HG03439 (cell line): Measurements from ENCODE around the gene LIFR.
"Not testable (repeated sequence)": the region's sequence is repeated elsewhere in the genome, so short reads cannot be mapped to it uniquely, and the experiment has no call there.

ENCODE experiments used
- ATAC-seq: cut with Tn5 transposase; IDR thresholded peaks from one replicate; pipeline ENCODE4 v1.9.1; 2021; ENCODE audit warnings: mild to moderate bottlenecking, moderate library complexity; ENCODE audit not compliant: unreplicated experiment

The LIFR gene

DNA sequence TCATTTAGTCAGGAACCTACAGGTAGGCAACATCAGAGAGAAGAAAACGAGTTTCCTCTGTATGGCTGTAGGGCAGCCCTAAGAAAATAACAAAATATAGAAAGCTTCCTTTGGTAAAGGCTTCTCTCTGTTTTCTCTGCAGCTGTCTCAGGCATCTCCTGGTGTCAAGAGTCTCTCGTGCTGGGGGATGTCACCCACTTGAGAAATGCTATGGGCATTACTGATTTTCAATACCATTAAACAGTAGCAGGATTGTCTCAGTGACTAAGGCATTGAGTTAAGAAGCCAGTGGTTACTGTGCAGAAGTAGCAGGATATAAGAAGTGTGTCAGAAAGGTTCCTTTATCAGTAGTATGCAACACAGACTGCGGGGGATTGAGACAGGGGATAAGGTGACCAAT lies 32.4 kb downstream of the LIFR start:
- no peak for ATAC-seq

GRCh38 chr5:38519476-38519875 lies 37.0 kb downstream of the LIFR start:
- ATAC-seq, result no peak

DNA sequence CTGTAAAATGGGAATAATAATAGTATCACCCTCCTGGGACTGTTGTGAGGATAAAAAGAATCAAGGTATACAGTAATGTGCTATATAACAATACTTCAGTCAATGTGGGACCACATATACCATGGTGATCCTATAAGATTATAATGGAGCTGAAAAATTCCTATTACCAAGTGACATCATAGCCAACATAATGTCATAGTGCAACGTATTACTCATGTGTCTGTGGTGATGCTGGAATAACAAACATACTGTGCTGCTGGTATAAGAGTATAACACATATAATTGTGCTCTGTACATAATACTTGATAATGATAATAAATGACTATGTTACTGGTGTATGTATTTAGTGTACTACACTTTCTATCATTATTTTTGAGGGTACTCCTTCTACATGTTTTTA lies 38.1 kb downstream of the LIFR start:
- no peak for ATAC-seq

DNA sequence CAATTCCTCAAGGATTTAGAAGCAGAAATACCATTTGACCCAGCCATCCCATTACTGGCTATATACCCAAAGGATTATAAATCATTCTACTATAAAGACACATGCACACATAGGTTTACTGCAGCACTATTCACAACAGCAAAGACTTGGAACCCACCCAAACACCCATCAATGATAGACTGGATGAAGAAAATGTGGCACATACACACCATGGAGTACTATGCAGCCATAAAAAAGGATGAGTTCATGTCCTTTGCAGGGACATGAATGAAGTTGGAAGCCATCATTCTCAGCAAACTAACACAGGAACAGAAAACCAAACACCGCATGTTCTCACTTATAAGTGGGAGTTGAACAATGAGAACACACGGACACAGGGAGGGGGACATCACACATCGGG lies 39.8 kb downstream of the LIFR start:
- ATAC-seq, result not testable (repeated sequence)

DNA sequence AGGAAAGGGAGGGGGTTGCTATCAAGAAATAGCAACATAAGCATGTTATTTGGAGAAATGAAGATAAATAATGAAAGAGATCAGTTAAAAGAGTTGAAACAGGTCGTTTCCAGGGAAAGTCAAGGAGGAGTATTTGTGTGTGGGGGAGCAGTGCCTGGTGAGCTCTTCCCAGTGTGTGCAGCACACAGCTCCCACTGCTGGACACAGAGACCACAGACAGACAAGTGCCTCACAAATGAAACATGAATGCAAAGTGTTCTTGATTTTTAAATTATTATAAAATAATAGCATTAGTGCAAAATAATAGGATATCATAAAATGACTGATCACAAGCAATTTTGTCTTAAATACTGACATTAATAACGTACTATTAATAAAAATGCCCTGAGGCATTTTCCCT lies 40.8 kb downstream of the LIFR start:
- no peak for ATAC-seq

GRCh38 chr5:38515092-38515491 lies 41.4 kb downstream of the LIFR start:
- ATAC-seq, result no peak

GRCh38 chr5:38509185-38509584 lies 47.3 kb downstream of the LIFR start:
- no peak for ATAC-seq

- ATAC-seq, result no peak
These were observed 50.1 kb downstream of the LIFR start for GRCh38 chr5:38506302-38506701.

DNA sequence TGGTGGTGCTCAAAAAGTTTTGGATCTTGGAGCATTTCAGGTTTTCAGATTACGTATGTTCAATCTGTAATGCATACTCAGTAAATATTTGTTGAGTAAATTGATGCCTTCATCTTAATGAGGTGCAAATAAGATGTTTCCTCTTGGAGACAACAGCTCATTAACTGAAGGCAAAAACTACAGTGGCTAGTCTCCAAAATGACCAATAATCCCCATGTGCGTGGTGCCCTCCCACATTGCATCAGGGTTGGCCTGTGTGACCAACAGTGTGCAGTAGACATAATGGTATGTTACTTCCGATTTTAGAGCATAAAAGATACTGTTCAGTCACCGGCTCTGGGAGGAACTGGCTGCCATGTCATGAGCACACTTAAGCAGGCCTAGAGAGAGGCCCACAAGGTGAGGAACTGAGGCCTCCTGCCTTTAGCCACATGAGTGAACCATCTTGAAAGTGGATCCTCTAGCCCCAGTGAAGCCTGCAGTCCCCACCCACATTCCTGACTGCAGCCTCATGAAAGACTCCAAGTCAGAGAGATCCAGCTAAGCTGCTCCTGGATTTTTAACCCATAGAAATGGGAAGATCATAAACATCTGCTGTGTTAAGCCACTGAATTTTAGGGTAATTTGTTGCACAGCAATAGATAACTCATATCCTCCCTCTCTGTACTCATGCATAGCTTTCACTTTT lies 55.7 kb downstream of the LIFR start:
- ATAC-seq, result no peak

DNA sequence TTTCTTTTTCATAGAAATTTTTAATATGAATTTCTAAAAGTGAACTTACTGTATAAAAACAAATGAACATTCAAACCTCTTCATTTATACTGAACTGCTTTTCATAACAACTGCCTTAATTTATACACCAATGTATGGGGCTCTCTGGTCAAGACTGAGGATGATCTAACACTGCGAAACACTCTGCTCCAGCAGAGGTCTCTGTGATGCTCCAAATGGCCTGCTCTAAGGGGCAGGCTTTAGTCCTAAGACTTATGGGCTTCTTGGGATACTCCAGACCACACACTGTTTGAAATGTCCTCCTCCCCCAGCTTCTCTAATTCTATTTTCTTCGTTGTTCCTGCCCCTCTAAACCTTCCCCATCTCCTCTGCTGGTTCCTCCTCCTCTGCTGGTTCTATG lies 58.5 kb downstream of the LIFR start:
- no peak for ATAC-seq

- no peak for ATAC-seq
These were observed 61.7 kb downstream of the LIFR start for GRCh38 chr5:38494763-38495162.

GRCh38 chr5:38494175-38494574 lies 62.3 kb downstream of the LIFR start:
- ATAC-seq, result no peak

DNA sequence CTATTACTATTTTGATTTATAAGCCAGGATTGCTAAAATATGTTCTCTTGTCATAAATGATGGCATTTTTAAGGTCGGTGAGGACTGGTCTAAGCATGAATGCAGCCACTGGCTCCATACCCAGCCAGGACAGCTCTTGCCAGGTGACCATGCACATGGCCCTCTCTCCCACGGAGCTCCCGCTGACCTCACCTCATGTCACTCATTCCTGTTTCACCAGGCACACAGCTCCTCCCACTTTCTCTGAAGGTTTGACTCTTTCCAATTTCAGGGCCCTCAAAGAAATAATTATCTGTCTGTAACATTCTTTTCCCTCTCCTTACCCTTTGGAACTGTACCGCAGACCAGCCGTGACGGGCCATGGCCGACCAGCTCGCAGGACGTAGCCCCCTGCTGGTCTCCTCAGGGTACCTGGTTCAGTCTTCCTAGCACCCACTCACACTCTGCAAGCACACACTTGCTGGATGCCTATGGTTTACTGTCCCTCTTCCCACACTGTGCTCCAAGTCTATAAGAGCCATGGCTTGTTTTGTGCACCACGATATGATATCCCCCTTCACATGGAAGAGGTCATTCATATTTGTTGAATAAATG lies 72.5 kb downstream of the LIFR start:
- no peak for ATAC-seq

DNA sequence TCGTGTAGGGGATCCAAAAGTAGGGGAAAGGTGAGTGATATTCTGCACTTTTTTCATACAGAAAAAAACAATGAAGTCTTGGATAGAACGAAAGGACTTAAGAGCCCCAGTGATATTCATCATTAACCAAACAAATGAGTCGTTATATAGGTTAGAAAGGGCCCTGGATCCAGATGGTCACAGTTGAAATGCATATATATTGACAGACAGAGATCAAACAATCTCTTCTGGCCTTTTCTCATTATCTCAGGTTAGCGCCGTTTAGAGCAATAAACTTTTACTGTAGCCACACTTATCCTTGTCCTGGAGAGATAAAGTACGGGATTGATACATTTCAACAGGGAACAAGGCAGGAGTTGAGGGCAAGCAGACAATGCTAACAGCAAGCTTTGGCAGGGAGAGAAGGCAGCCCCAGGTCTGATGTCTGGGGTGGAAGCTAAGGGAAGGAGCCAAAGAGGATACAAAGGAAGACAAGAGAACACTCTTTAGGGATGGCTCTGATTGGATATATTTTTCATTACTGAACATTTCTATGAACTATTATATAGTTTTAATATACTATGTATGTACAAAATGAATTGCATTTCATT lies 77.0 kb downstream of the LIFR start:
- no peak for ATAC-seq

DNA sequence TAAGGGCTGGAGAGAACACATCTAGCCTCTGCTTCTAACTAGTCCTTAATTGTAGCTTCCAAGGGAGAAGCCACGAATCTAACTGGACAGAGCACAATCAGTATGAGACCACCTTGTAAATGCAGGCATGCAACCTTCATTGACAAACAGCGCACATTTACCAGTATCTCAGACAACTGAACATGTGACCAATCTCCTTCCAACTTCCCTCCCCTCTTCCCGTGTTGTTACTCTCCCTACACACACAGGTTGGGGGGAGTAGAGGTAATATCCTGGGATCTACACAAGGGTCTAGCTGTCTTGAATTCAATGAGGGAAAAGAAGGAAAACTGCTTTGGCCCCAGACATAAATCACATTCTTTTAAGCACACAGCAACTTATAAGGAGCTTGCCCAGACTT lies 77.6 kb downstream of the LIFR start:
- no peak for ATAC-seq

GRCh38 chr5:38478166-38478565 lies 78.3 kb downstream of the LIFR start:
- no peak for ATAC-seq

- no peak for ATAC-seq
These were observed 83.4 kb downstream of the LIFR start for GRCh38 chr5:38473008-38473407.

DNA sequence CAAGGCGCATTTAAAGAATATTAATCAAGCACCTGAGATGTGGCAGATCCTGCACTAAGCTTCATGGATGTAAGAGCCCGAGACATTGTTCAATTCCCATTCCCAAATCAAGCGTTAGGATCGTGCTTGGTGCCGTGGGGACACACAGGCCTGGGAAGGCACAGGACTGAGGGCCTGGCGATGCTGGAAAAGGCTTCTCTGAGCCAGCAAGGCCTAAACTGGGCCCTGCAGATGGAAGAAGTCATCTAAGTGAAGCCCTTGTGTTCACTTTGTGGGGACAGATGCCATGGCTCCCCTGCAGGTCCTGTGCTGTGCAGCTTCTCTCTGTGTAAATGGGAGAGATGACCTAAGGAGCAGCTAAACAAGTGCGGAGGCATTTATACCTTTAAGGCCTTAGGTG lies 83.9 kb downstream of the LIFR start:
- no peak for ATAC-seq

- ATAC-seq, result no peak
These were observed 84.7 kb downstream of the LIFR start for GRCh38 chr5:38471709-38472108.

GRCh38 chr5:38469707-38470267 lies 86.7 kb downstream of the LIFR start:
- ATAC-seq, result no peak

DNA sequence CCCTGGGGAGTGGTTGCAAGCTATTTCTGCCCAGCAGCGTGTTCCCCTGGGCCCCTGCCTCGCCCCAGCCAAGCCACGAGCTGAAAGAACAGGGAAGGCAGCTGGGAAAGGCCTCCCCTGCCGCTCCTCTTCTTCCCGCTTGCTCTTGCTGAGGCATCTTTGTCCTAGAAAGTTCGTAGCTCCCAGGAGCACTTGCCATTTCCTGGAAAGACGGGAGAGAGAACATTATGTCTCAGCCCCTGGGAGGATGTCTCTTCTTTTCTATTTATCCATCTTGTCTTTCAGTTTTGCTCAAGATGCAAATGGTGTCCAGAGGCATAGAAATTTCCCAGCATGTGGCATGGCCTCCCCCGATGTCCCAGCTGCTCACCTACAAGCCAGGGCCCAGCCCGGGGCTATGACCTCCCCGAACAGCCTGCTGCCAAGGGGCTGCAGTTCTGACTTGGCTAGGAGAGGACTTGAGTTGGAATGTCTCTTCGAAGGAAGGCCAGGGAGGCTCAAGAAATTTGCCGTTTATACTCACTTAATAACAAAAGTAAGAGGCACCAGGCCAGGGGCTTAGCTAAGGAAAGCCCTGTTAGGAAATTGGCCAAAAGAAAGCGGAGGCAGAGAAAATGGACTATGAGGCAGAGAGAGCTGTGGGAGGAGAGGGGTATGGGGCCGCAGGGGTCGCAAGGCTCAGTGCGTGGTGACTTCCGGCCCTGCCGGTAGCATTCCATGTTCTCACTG lies 87.3 kb downstream of the LIFR start:
- no peak for ATAC-seq
